Osteoblast (primary cell): ENCODE measurements around the gene ITGB2. TPM values are rescaled to one million over a fixed set of nuclear protein-coding genes. Genes with fewer than 3 reads are reported as not detected.
A peak's percentile ranks its signal among the peaks of the same experiment; 100 is the strongest.
"Not testable (repeated sequence)": the region's sequence is repeated elsewhere in the genome, so short reads cannot be mapped to it uniquely, and the experiment has no call there.

Experiments
- DNase-seq: peaks from one replicate; pipeline ENCODE4 v3.0.0; 2011; ENCODE audit warnings: low spot score, mixed read lengths; ENCODE audit not compliant: insufficient read length; ENCODE audit errors: missing footprints
- H2AFZ ChIP-seq: 2 replicates; pipeline ENCODE4 v1.6.0; 2011; ENCODE audit warnings: mild to moderate bottlenecking, low read length
- H3K27ac ChIP-seq: 2 replicates; pipeline ENCODE4 v1.5.1; 2011; ENCODE audit warnings: mild to moderate bottlenecking, low read depth, low read length, moderate library complexity
- H3K27me3 ChIP-seq: 2 replicates; pipeline ENCODE4 v1.6.0; 2012; ENCODE audit warnings: mild to moderate bottlenecking, control low read depth, inconsistent platforms, low read length, moderate library complexity; ENCODE audit not compliant: insufficient read depth
- H3K36me3 ChIP-seq: 2 replicates; pipeline ENCODE4 v1.5.1; 2011; ENCODE audit warnings: mild to moderate bottlenecking, low read length, control low read depth, moderate library complexity; ENCODE audit not compliant: insufficient read depth
- H3K4me1 ChIP-seq: 2 replicates; pipeline ENCODE4 v1.5.1; 2011; ENCODE audit warnings: mild to moderate bottlenecking, low read length, control low read depth, moderate library complexity; ENCODE audit not compliant: insufficient read depth
- H3K4me2 ChIP-seq: 2 replicates; pipeline ENCODE4 v1.6.0; 2011; ENCODE audit warnings: mild to moderate bottlenecking, low read length; ENCODE audit not compliant: insufficient read depth
- H3K4me3 ChIP-seq: fragments of 200-600 bp; sonication (generic); 3 replicates; pipeline ENCODE4 v1.5.1; 2012; ENCODE audit warnings: mild to moderate bottlenecking, low read length, inconsistent platforms; ENCODE audit not compliant: insufficient read depth
- H3K79me2 ChIP-seq: 2 replicates; pipeline ENCODE4 v1.6.0; 2012; ENCODE audit warnings: mild to moderate bottlenecking, low read length, control low read depth, inconsistent platforms; ENCODE audit not compliant: insufficient read depth
- H3K9me3 ChIP-seq: 2 replicates; pipeline ENCODE4 v1.5.1; 2011; ENCODE audit warnings: low read depth, low read length, control low read depth
- H4K20me1 ChIP-seq: 2 replicates; pipeline ENCODE4 v1.6.0; 2012; ENCODE audit warnings: mild to moderate bottlenecking, low read length, control low read depth; ENCODE audit not compliant: insufficient read depth
- CTCF ChIP-seq: IDR thresholded peaks from 2 replicates; pipeline ENCODE4 v1.5.1; 2011; ENCODE audit warnings: mild to moderate bottlenecking, low read depth, low read length, moderate library complexity; ENCODE audit errors: extremely low read depth
- total RNA-seq: library from RNA; depleted of rRNA; stranded (reverse); fragments of >200 nt; gene quantifications from 2 replicates; pipeline ENCODE4 v1.2.3, GENCODE V29; 2012

Gene ITGB2
- total RNA-seq, 1 donor = 15.2 TPM

- Histone ChIP-seq H4K20me1 (peaks cover 7% of the 10 kb centered on the region), H3K4me2 (no peak overlapping the region), H3K9me3 (no peaks in the 10 kb centered on the region), H2AFZ (no peak overlapping the region), H3K27me3 (peaks cover 5% of the 10 kb centered on the region), H3K36me3 (no peaks in the 10 kb centered on the region), H3K27ac (no peak overlapping the region), H3K4me3 (no peak overlapping the region), H3K4me1 (peaks cover 56% of the 10 kb centered on the region), H3K79me2 (no peaks in the 10 kb centered on the region)
- peak; percentile 85 for DNase-seq
- no peak for TF ChIP-seq CTCF
Observed at GRCh38 chr21:44929799-44930542, 9.3 kb upstream of the ITGB2 start.

- Histone ChIP-seq H4K20me1 (peaks cover 2% of the 10 kb centered on the region), H3K79me2 (no peaks in the 10 kb centered on the region), H3K27me3 (peaks cover 5% of the 10 kb centered on the region), H3K36me3 (no peaks in the 10 kb centered on the region), H3K27ac (peak overlapping the region; percentile 28), H3K4me1 (peaks cover 62% of the 10 kb centered on the region), H3K4me3 (no peak overlapping the region), H3K4me2 (peak overlapping the region; percentile 87), H2AFZ (no peak overlapping the region), H3K9me3 (no peaks in the 10 kb centered on the region)
- peak; percentile 92 for DNase-seq
- TF ChIP-seq CTCF = no peak
Observed at GRCh38 chr21:44929242-44929798, 8.6 kb upstream of the ITGB2 start.

- Histone ChIP-seq H3K4me3 (peak overlapping the region; percentile 64), H3K27ac (peak overlapping the region; percentile 81)
Observed at GRCh38 chr21:44928500-44929241, 8.0 kb upstream of the ITGB2 start.

GRCh38 chr21:44927587-44928461 is 7.1 kb upstream of the ITGB2 start:
- peaks cover 63% of the 10 kb centered on the region for H3K4me1 ChIP-seq
- no peak for TF ChIP-seq CTCF
- no peaks in the 10 kb centered on the region for H3K36me3 ChIP-seq
- peak; percentile 93 for DNase-seq
- peak overlapping the region; percentile 87 for H3K4me2 ChIP-seq
- H3K4me3 ChIP-seq = peak overlapping the region; percentile 64
- no peaks in the 10 kb centered on the region for H3K79me2 ChIP-seq
- H4K20me1 ChIP-seq = no peaks in the 10 kb centered on the region
- H3K27me3 ChIP-seq = peaks cover 5% of the 10 kb centered on the region
- H2AFZ ChIP-seq = no peak overlapping the region
- H3K27ac ChIP-seq = peak overlapping the region; percentile 81
- H3K9me3 ChIP-seq = no peaks in the 10 kb centered on the region

More at GRCh38 chr21:44928500-44929241, 8.0 kb upstream of the ITGB2 start:
- not testable (repeated sequence) for H3K79me2 ChIP-seq, H4K20me1 ChIP-seq, H3K27me3 ChIP-seq, H3K36me3 ChIP-seq, H3K9me3 ChIP-seq, H2AFZ ChIP-seq
- DNase-seq = peak; percentile 92
- peak overlapping the region; percentile 87 for H3K4me2 ChIP-seq
- H3K4me1 ChIP-seq = peaks cover 63% of the 10 kb centered on the region
